ENCODE results near the gene IL25. TPM values are rescaled to one million over a fixed set of nuclear protein-coding genes. Genes with fewer than 3 reads are reported as not detected.

The IL25 gene
- total and polyA plus RNA-seq, 4 donors: not detected

- Histone ChIP-seq H3K9me3 (ENCODE audit: control insufficient read depth in 4 of 4, insufficient read depth in 3 of 4, low read length in 3 of 4) (no peaks in the 10 kb centered on the region), H3K27ac (ENCODE audit: low read depth in 1 of 2, low read length in 1 of 2) (no peak overlapping the region), H3K36me3 (ENCODE audit: control insufficient read depth in 4 of 4, insufficient read depth in 4 of 4, low read length in 4 of 4) (peaks cover 0 to 26% (median 13%) of the 10 kb centered on the region in 4 donors), H3K4me1 (ENCODE audit: control insufficient read depth in 5 of 5, insufficient read depth in 5 of 5, low read length in 5 of 5) (peaks cover 0 to 22% (median 1%) of the 10 kb centered on the region in 5 donors), H3K27me3 (ENCODE audit: control insufficient read depth in 3 of 3, insufficient read depth in 3 of 3, low read length in 2 of 3) (no peaks in the 10 kb centered on the region), H3K9ac (ENCODE audit: insufficient read depth in 1 of 2, low read length in 2 of 2) (no peak overlapping the region), H3K4me3 (no peak overlapping the region)
- TF ChIP-seq, protein P1, sequence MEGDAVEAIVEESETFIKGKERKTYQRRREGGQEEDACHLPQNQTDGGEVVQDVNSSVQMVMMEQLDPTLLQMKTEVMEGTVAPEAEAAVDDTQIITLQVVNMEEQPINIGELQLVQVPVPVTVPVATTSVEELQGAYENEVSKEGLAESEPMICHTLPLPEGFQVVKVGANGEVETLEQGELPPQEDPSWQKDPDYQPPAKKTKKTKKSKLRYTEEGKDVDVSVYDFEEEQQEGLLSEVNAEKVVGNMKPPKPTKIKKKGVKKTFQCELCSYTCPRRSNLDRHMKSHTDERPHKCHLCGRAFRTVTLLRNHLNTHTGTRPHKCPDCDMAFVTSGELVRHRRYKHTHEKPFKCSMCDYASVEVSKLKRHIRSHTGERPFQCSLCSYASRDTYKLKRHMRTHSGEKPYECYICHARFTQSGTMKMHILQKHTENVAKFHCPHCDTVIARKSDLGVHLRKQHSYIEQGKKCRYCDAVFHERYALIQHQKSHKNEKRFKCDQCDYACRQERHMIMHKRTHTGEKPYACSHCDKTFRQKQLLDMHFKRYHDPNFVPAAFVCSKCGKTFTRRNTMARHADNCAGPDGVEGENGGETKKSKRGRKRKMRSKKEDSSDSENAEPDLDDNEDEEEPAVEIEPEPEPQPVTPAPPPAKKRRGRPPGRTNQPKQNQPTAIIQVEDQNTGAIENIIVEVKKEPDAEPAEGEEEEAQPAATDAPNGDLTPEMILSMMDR (IDR thresholded peaks at IDR 0.05; ENCODE audit: control extremely low read depth, extremely low read depth): no peak
- ATAC-seq (ENCODE audit: insufficient read depth, low FRiP score): no peak
- no peak for DNase-seq
- 87 to 91% methylated on average over 12 of the region's 12 CpGs for WGBS, 2 donors
These were observed 13.9 kb upstream of the IL25 start for GRCh38 chr14:23358553-23359166.

DNA sequence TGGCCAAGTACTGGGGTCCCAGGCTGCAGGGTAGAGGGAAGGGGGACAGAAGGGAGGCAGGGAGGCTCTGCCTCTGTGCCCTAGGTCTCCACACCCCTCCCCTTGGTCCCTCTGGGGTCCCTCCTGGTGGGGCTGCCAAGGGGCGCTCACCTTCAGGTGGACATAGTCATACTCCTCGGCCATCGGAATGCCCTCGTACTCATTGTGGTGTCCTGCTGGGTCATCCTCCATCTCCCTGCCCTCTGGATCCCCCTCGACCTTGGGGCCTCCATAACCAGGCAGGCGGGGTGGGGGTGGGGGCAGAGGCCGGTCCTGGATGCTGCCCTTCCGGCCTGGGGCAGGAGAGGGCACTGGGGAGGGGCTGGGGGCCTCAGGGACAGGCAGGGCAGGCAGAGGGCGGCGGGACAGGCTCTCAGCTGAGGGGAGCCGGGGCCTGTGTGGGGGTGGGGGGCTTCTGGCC lies 13.4 kb upstream of the IL25 start:
- WGBS, 2 donors: 84 to 85% methylated on average over 10 to 11 of the region's 11 CpGs
- Histone ChIP-seq H3K4me1 (ENCODE audit: control insufficient read depth in 5 of 5, insufficient read depth in 5 of 5, low read length in 5 of 5) (peaks cover 0 to 28% (median 6%) of the 10 kb centered on the region in 5 donors), H3K9ac (ENCODE audit: insufficient read depth in 1 of 2, low read length in 2 of 2) (no peak overlapping the region), H3K36me3 (ENCODE audit: control insufficient read depth in 4 of 4, insufficient read depth in 4 of 4, low read length in 4 of 4) (peaks cover 0 to 30% (median 13%) of the 10 kb centered on the region in 4 donors), H3K4me3 (no peak overlapping the region), H3K27ac (ENCODE audit: low read depth in 1 of 2, low read length in 1 of 2) (no peak overlapping the region), H3K27me3 (ENCODE audit: control insufficient read depth in 3 of 3, insufficient read depth in 3 of 3, low read length in 2 of 3) (no peaks in the 10 kb centered on the region), H3K9me3 (ENCODE audit: control insufficient read depth in 4 of 4, insufficient read depth in 3 of 4, low read length in 3 of 4) (no peaks in the 10 kb centered on the region)
- ATAC-seq (ENCODE audit: insufficient read depth, low FRiP score) (no peak), DNase-seq (no peak)
- TF ChIP-seq, protein P1 (IDR thresholded peaks at IDR 0.05; ENCODE audit: control extremely low read depth, extremely low read depth): no peak

GRCh38 chr14:23359722-23360447 lies 12.7 kb upstream of the IL25 start:
- TF ChIP-seq, protein P1 (IDR thresholded peaks at IDR 0.05; ENCODE audit: control extremely low read depth, extremely low read depth): no peak
- DNase-seq: no peak
- peaks cover 0 to 31% (median 7%) of the 10 kb centered on the region in 5 donors for H3K4me1 ChIP-seq (ENCODE audit: control insufficient read depth in 5 of 5, insufficient read depth in 5 of 5, low read length in 5 of 5)

More at GRCh38 chr14:23359722-23360447, 12.7 kb upstream of the IL25 start:
- WGBS, 2 donors: 91% methylated on average over 21 to 22 of the region's 22 CpGs
- Histone ChIP-seq H3K27me3 (ENCODE audit: control insufficient read depth in 3 of 3, insufficient read depth in 3 of 3, low read length in 2 of 3) (no peaks in the 10 kb centered on the region), H3K36me3 (ENCODE audit: control insufficient read depth in 4 of 4, insufficient read depth in 4 of 4, low read length in 4 of 4) (peaks cover 0 to 30% (median 13%) of the 10 kb centered on the region in 4 donors), H3K27ac (ENCODE audit: low read depth in 1 of 2, low read length in 1 of 2) (no peak overlapping the region), H3K4me3 (no peak overlapping the region), H3K9me3 (ENCODE audit: control insufficient read depth in 4 of 4, insufficient read depth in 3 of 4, low read length in 3 of 4) (no peaks in the 10 kb centered on the region), H3K9ac (ENCODE audit: insufficient read depth in 1 of 2, low read length in 2 of 2) (no peak overlapping the region)
- ATAC-seq (ENCODE audit: insufficient read depth, low FRiP score): no peak
